Panc1 (cell line): ENCODE data around the gene DCUN1D1. TPM values are rescaled to one million over a fixed set of nuclear protein-coding genes. Genes with fewer than 3 reads are reported as not detected.

Experiments
- ATAC-seq: fragments of 200-7000 bp; cut with Tn5 transposase; 2 replicates; pipeline ENCODE4 v1.9.1; 2020; ENCODE audit warnings: mild to moderate bottlenecking, moderate library complexity
- BruUV-seq: library from RNA; stranded (reverse); fragments of 400-500 nt; replicated peaks from 2 replicates; lab custom pipeline; 2021; lab: Mats Ljungman, UMichigan
- CTCF ChIA-PET: fragments of 300-600 bp; sonication (Branson Sonifier 250); formaldehyde crosslinking; loops from one replicate; lab custom pipeline; 2022; ENCODE audit warnings: antibody characterized with exemption; lab: Charles Lee
- POLR2A ChIA-PET: fragments of 300-600 bp; sonication (Branson Sonifier 250); formaldehyde crosslinking; loops from one replicate; lab custom pipeline; 2022; ENCODE audit warnings: antibody characterized with exemption; lab: Charles Lee
- DNase-seq: peaks from one replicate; pipeline ENCODE4 v3.0.0-alpha.2; 2010; ENCODE audit warnings: low read depth, low spot score
- H3K27ac ChIP-seq: 2 replicates; pipeline ENCODE4 v1.5.1; 2011; ENCODE audit warnings: mild to moderate bottlenecking, low read length, inconsistent platforms
- H3K27me3 ChIP-seq: fragments of 200-500 bp; sonication (Bioruptor generic); 2 replicates; pipeline ENCODE4 v1.6.0; 2014; ENCODE audit warnings: low read length, inconsistent platforms; ENCODE audit not compliant: control insufficient read depth, insufficient read depth
- H3K36me3 ChIP-seq: fragments of 200-500 bp; sonication (Bioruptor generic); 2 replicates; pipeline ENCODE4 v1.5.1; 2014; ENCODE audit warnings: inconsistent platforms, mild to moderate bottlenecking, low read length, moderate library complexity; ENCODE audit not compliant: control insufficient read depth, insufficient read depth
- H3K4me1 ChIP-seq: 2 replicates; pipeline ENCODE4 v1.5.1; 2011; ENCODE audit warnings: inconsistent platforms, mild to moderate bottlenecking, low read length, moderate library complexity; ENCODE audit not compliant: control insufficient read depth, insufficient read depth
- H3K4me3 ChIP-seq, 2 experiments: 2 replicates each; pipeline ENCODE4 v1.5.1; 2011 to 2012; ENCODE audit warnings: low read depth in 2 of 2, low read length in 2 of 2, mild to moderate bottlenecking in 2 of 2, inconsistent platforms in 1 of 2, moderate library complexity in 1 of 2
- H3K9me3 ChIP-seq: fragments of 200-500 bp; sonication (Bioruptor generic); 2 replicates; pipeline ENCODE4 v1.5.1; 2014; ENCODE audit warnings: low read depth, mild to moderate bottlenecking, inconsistent platforms, low read length, moderate library complexity; ENCODE audit not compliant: control insufficient read depth, insufficient read depth
- POLR2AphosphoS5 ChIP-seq: IDR thresholded peaks from 2 replicates; pipeline ENCODE4 v1.6.1; 2012; ENCODE audit warnings: mild to moderate bottlenecking, low read depth, low read length, moderate library complexity
- REST ChIP-seq, 2 experiments: IDR thresholded peaks; 2 replicates each; pipeline ENCODE4 v1.6.1; 2011 to 2012; ENCODE audit warnings: low read depth in 2 of 2, control low read depth in 1 of 2, low read length in 1 of 2, mild to moderate bottlenecking in 1 of 2, moderate library complexity in 1 of 2; ENCODE audit not compliant: insufficient read depth in 1 of 2
- SIN3A ChIP-seq: IDR thresholded peaks from 2 replicates; pipeline ENCODE4 v1.6.1; 2012; ENCODE audit warnings: low read depth, mild to moderate bottlenecking, low read length, moderate library complexity, borderline replicate concordance; ENCODE audit not compliant: insufficient read depth
- TCF7L2 ChIP-seq: IDR thresholded peaks from 2 replicates; pipeline ENCODE4 v1.6.1; 2011; ENCODE audit warnings: mild to moderate bottlenecking, low read depth, low read length, inconsistent platforms
- in situ Hi-C: cut with HindIII; loops from 2 replicates; pipeline ENCODE4 v1.10.0; 2016; ENCODE audit warnings: low sequenced_read_pairs, low pct_unique_long_range_greater_than_20kb
- intact Hi-C: fragments of 100-400 bp; cut with micrococcal nuclease; formaldehyde crosslinking; loops from one replicate; pipeline ENCODE4 v1.10.0; 2022; ENCODE audit not compliant: unreplicated experiment
- total RNA-seq: library from RNA; stranded (reverse); gene quantifications from one replicate; pipeline ENCODE4 v1.2.1, GENCODE V29; 2021; ENCODE audit not compliant: unreplicated experiment
- TF ChIP-seq, protein P1 (sequence below): fragments of 450-650 bp; IDR thresholded peaks from 2 replicates; pipeline ENCODE4 v1.5.1; 2017; ENCODE audit warnings: mild to moderate bottlenecking

DCUN1D1 gene
- total RNA-seq, 1 experiment from 2014 or later = 68.1 TPM

- no peak for ATAC-seq
- Histone ChIP-seq H3K4me3 (no peak overlapping the region), H3K36me3 (no peaks in the 10 kb centered on the region; the same call in 1 of the 2 replicates), H3K9me3 (no peaks in the 10 kb centered on the region), H3K27ac (no peak overlapping the region), H3K27me3 (no peaks in the 10 kb centered on the region), H3K4me1 (no peaks in the 10 kb centered on the region)
- in situ Hi-C loops = no loop called here
- ChIA-PET POLR2A (interaction anchor here (0.6 kb wide), 1 partner anchor 930 kb away, joined by 4 read pairs; no protein-coding TSS in a partner anchor), CTCF (no interaction called here)
- TF ChIP-seq TCF7L2 = no peak
- intact Hi-C loops = no loop called here
- no TSS peak for BruUV-seq
- DNase-seq = no peak
Measured at GRCh38 chr3:182935803-182936202, 44.5 kb downstream of the DCUN1D1 start.

DNA sequence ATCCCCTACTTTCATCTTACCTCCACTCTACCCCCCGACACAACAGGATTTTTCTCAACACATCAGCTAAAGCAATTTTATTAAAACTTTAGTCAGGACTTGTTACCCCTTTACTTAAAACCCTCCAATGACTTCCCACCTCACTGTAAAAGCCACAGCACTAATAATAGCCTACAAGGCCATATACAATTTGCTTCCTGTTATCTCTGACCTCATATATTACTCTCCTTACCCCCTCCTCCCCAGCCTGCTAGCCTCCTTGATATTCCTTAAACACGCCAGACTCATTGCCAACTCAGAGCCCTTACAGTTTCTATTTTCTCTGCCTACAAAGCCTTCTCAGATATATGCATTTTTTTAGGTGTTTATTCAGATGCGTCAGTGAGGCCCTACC is 54.4 kb downstream of the DCUN1D1 start:
- Histone ChIP-seq H3K9me3 (no peaks in the 10 kb centered on the region), H3K27me3 (no peaks in the 10 kb centered on the region), H3K36me3 (no peaks in the 10 kb centered on the region), H3K4me1 (peaks cover 4% of the 10 kb centered on the region; the same call in 1 of the 2 replicates), H3K4me3 (no peak overlapping the region), H3K27ac (no peak overlapping the region)
- DNase-seq (no peak), ATAC-seq (no peak)
- CTCF ChIA-PET = no interaction called here
- POLR2A ChIA-PET = no interaction called here
- no TSS peak for BruUV-seq
- intact Hi-C loops (no loop called here), in situ Hi-C loops (no loop called here)
- TF ChIP-seq, protein P1, sequence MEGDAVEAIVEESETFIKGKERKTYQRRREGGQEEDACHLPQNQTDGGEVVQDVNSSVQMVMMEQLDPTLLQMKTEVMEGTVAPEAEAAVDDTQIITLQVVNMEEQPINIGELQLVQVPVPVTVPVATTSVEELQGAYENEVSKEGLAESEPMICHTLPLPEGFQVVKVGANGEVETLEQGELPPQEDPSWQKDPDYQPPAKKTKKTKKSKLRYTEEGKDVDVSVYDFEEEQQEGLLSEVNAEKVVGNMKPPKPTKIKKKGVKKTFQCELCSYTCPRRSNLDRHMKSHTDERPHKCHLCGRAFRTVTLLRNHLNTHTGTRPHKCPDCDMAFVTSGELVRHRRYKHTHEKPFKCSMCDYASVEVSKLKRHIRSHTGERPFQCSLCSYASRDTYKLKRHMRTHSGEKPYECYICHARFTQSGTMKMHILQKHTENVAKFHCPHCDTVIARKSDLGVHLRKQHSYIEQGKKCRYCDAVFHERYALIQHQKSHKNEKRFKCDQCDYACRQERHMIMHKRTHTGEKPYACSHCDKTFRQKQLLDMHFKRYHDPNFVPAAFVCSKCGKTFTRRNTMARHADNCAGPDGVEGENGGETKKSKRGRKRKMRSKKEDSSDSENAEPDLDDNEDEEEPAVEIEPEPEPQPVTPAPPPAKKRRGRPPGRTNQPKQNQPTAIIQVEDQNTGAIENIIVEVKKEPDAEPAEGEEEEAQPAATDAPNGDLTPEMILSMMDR = no peak
- TF ChIP-seq POLR2AphosphoS5 = no peak
- TF ChIP-seq TCF7L2 = no peak
- TF ChIP-seq REST (IDR thresholded peaks at IDR 0.05; ENCODE audit: insufficient read depth in 1 of 2, low read depth in 2 of 2, low read length in 1 of 2) = no peak
- no peak for TF ChIP-seq SIN3A

- intact Hi-C loops = no loop called here
- Histone ChIP-seq H3K36me3 (no peaks in the 10 kb centered on the region), H3K27me3 (no peaks in the 10 kb centered on the region), H3K4me1 (peaks cover 9% of the 10 kb centered on the region), H3K27ac (no peak overlapping the region), H3K4me3 (no peak overlapping the region), H3K9me3 (no peaks in the 10 kb centered on the region)
- DNase-seq (no peak), ATAC-seq (no peak)
- in situ Hi-C loops = no loop called here
- ChIA-PET POLR2A (interaction anchor here (0.6 kb wide), 1 partner anchor 425 kb away, joined by 4 read pairs; no protein-coding TSS in a partner anchor), CTCF (no interaction called here)
- no TSS peak for BruUV-seq
- TF ChIP-seq SIN3A (no peak), POLR2AphosphoS5 (no peak), REST (IDR thresholded peaks at IDR 0.05; ENCODE audit: insufficient read depth in 1 of 2, low read depth in 2 of 2, low read length in 1 of 2) (no peak), TCF7L2 (no peak)
- TF ChIP-seq, protein P1 = no peak
Measured at GRCh38 chr3:182925330-182925943, 54.9 kb downstream of the DCUN1D1 start.
